Suprapubic skin (tissue), 4 donors: ENCODE data around the gene KCNK18. TPM values are rescaled to one million over a fixed set of nuclear protein-coding genes. Genes with fewer than 3 reads are reported as not detected.

Experiments used
- DNase-seq, 2 donors: peaks; one replicate each; pipeline ENCODE4 v3.0.0-alpha.2; 2019; ENCODE audit warnings: low spot score in 2 of 2
- H3K27ac ChIP-seq: fragments of 200-600 bp; sonication (generic); one replicate; pipeline ENCODE4 v1.5.1; 2019
- H3K27me3 ChIP-seq: fragments of 200-600 bp; sonication (generic); one replicate; pipeline ENCODE4 v1.5.1; 2019
- H3K36me3 ChIP-seq: fragments of 200-600 bp; sonication (generic); one replicate; pipeline ENCODE4 v1.5.1; 2019
- H3K4me1 ChIP-seq: fragments of 200-600 bp; sonication (generic); one replicate; pipeline ENCODE4 v1.5.1; 2019
- H3K4me3 ChIP-seq: fragments of 200-600 bp; sonication (generic); one replicate; pipeline ENCODE4 v1.5.1; 2019; ENCODE audit warnings: mild to moderate bottlenecking
- H3K9me3 ChIP-seq: fragments of 200-600 bp; sonication (generic); one replicate; pipeline ENCODE4 v1.5.1; 2019
- EP300 ChIP-seq: sonication (generic); formaldehyde crosslinking; IDR thresholded peaks from one replicate; pipeline ENCODE4 v1.6.1; 2017; ENCODE audit warnings: antibody characterized with exemption
- POLR2A ChIP-seq, 2 donors: fragments of 450-650 bp; IDR thresholded peaks; one replicate each; pipeline ENCODE4 v1.6.1; 2017; ENCODE audit warnings: antibody characterized with exemption in 2 of 2, mild to moderate bottlenecking in 2 of 2, moderate library complexity in 2 of 2
- POLR2AphosphoS5 ChIP-seq, 3 donors: sonication (generic); formaldehyde crosslinking; IDR thresholded peaks; one replicate each; pipeline ENCODE4 v1.6.1; 2017; ENCODE audit warnings: antibody characterized with exemption in 3 of 3
- WGBS: methylation state at CpG from one replicate; pipeline ENCODE4 v1.1.5; 2018; 5-methylcytosine and 5-hydroxymethylcytosine counted together
- total RNA-seq, 4 donors: library from RNA; depleted of rRNA; stranded (reverse); fragments of >200 nt; gene quantifications; one replicate each; pipeline ENCODE4 v1.1.0, GENCODE V29; 2016
- TF ChIP-seq, protein P1 (sequence below), 2 donors: fragments of 200-600 bp in 1 of 2; fragments of 450-650 bp in 1 of 2; sonication (generic) in 1 of 2; IDR thresholded peaks; one replicate each; pipeline ENCODE4 v1.5.1; 2016 to 2019; ENCODE audit warnings: antibody characterized with exemption in 2 of 2, mild to moderate bottlenecking in 1 of 2, moderate library complexity in 1 of 2

The KCNK18 gene
- total RNA-seq, 4 donors from 2014 or later: not detected

DNA sequence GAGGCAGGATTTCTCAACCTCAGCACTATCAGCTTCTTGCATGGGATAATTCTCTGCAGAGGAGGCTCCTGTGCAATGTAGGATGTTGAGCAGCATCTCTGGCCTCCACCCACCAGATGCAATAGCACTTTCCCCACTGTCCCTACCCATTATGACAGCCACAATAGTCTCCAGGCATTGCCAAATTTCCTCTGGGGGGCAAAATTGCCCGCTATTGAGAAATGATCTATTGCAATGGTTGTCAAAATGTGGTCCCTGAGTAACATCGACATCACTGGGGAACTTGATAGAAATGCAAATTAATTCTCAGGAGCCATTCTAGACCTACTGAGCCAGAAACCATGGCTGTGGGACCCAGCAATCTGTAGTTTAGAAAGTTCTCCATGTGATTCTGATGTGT lies 7.0 kb downstream of the KCNK18 start:
- Histone ChIP-seq H3K27ac (no peak overlapping the region), H3K4me1 (no peaks in the 10 kb centered on the region), H3K4me3 (no peak overlapping the region), H3K9me3 (no peaks in the 10 kb centered on the region), H3K36me3 (no peaks in the 10 kb centered on the region), H3K27me3 (peaks cover 16% of the 10 kb centered on the region)
- no peak for DNase-seq
- no peak for TF ChIP-seq POLR2AphosphoS5 (IDR thresholded peaks at IDR 0.05)
- TF ChIP-seq EP300: no peak
- TF ChIP-seq, protein P1, sequence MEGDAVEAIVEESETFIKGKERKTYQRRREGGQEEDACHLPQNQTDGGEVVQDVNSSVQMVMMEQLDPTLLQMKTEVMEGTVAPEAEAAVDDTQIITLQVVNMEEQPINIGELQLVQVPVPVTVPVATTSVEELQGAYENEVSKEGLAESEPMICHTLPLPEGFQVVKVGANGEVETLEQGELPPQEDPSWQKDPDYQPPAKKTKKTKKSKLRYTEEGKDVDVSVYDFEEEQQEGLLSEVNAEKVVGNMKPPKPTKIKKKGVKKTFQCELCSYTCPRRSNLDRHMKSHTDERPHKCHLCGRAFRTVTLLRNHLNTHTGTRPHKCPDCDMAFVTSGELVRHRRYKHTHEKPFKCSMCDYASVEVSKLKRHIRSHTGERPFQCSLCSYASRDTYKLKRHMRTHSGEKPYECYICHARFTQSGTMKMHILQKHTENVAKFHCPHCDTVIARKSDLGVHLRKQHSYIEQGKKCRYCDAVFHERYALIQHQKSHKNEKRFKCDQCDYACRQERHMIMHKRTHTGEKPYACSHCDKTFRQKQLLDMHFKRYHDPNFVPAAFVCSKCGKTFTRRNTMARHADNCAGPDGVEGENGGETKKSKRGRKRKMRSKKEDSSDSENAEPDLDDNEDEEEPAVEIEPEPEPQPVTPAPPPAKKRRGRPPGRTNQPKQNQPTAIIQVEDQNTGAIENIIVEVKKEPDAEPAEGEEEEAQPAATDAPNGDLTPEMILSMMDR (IDR thresholded peaks at IDR 0.05): no peak
- no peak for TF ChIP-seq POLR2A (IDR thresholded peaks at IDR 0.05)
- WGBS: 64% methylated on average over 2 of the region's 2 CpGs

DNA sequence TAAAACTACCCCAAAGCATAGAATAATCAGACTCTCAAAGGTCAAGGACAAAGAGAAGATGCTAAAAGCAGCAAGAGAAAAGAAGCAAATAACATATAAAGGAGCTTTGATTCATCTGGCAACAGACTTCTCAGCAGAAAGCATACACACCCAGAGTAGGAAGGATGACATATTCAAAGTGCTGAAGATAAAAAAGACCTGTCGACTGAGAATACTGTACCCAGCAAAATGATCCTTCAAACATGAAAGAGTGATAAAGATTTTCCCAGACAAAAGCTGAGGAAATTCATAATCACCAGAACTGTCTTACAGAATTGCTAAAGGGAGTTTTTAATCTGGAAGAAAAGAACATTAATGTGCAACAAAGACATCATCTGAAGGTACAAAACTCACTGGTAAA lies 14.9 kb downstream of the KCNK18 start:
- DNase-seq: no peak
- Histone ChIP-seq H3K36me3 (no peaks in the 10 kb centered on the region), H3K27ac (no peak overlapping the region), H3K4me3 (no peak overlapping the region), H3K4me1 (peaks cover 10% of the 10 kb centered on the region), H3K27me3 (peaks cover 32% of the 10 kb centered on the region), H3K9me3 (no peaks in the 10 kb centered on the region)
- 96% methylated on average over 1 of the region's 1 CpG for WGBS
- TF ChIP-seq POLR2A (IDR thresholded peaks at IDR 0.05) (no peak), POLR2AphosphoS5 (IDR thresholded peaks at IDR 0.05) (no peak), EP300 (no peak)
- TF ChIP-seq, protein P1 (IDR thresholded peaks at IDR 0.05): no peak

DNA sequence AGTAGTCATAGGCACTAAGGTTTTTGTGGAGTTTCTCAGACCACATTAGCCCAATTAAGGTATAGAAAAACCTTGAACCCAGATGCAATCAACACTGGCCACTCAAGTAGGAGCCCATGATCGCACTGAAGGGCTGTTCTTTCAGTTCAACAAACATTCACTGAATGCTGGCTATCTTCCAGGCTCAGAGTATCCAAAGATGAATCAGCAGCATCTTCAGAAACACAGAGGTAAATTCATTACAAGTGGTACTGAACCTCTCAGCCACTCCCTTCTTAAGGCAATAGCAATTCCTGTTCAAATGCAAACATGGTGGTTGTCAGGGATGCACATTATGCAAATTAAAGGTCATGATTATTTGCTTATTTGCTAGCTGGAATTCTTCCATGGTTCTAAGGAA lies 17.1 kb downstream of the KCNK18 start:
- TF ChIP-seq, protein P1 (IDR thresholded peaks at IDR 0.05): no peak
- no peak for TF ChIP-seq EP300
- TF ChIP-seq POLR2AphosphoS5 (IDR thresholded peaks at IDR 0.05): no peak
- TF ChIP-seq POLR2A (IDR thresholded peaks at IDR 0.05): no peak
- Histone ChIP-seq H3K27me3 (peaks cover 41% of the 10 kb centered on the region), H3K4me3 (no peak overlapping the region), H3K4me1 (peaks cover 17% of the 10 kb centered on the region), H3K9me3 (no peaks in the 10 kb centered on the region), H3K36me3 (no peaks in the 10 kb centered on the region), H3K27ac (no peak overlapping the region)
- 36% methylated on average over 1 of the region's 1 CpG for WGBS
- DNase-seq: no peak

DNA sequence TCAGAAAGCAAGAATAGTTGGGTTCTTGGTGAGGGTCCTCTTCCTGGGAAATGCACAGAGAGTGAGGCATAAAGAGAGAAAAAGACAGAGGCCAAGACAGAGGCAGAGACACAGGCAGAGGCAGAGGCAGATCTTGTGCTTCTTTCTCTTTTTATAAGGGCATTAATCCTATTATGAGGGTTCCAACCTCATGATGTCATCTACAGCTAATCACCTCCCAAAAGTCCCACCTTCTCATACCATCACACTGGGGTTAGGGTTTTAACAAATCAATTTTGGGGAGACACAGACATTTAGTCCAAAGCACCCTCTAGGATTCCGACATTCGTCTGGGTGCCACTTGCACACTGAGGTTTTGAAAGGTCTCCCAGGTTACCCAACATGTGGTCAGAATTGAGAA lies 17.8 kb downstream of the KCNK18 start:
- Histone ChIP-seq H3K4me3 (no peak overlapping the region), H3K4me1 (peaks cover 17% of the 10 kb centered on the region), H3K9me3 (no peaks in the 10 kb centered on the region), H3K36me3 (no peaks in the 10 kb centered on the region), H3K27me3 (peaks cover 43% of the 10 kb centered on the region), H3K27ac (no peak overlapping the region)
- no peak for DNase-seq
- 81% methylated on average over 2 of the region's 2 CpGs for WGBS
- no peak for TF ChIP-seq POLR2AphosphoS5 (IDR thresholded peaks at IDR 0.05)
- TF ChIP-seq, protein P1 (IDR thresholded peaks at IDR 0.05): no peak
- no peak for TF ChIP-seq POLR2A (IDR thresholded peaks at IDR 0.05)
- no peak for TF ChIP-seq EP300

DNA sequence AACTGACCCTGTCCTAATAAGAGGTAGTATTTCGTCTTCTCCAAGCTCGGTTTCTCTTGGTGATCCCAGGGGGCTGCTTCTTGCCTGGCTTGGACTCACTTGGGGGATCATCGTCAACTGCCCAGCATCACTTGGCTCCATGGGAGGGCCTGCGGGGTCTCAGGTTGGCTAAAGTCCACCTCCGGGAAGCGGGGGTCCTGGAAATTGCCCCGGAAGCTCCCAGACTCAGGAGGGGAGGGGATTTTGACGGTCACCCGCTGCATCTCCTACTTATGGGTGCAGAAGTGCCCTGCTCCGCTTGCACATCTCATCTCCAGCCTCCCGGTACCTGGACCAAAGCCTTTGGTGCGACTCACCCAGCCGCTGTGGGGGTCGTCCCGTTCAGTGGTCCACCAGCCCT lies 18.7 kb downstream of the KCNK18 start:
- peaks cover 44% of the 10 kb centered on the region for H3K27me3 ChIP-seq
- H3K36me3 ChIP-seq: no peaks in the 10 kb centered on the region
- H3K4me3 ChIP-seq: no peak overlapping the region
- peaks cover 17% of the 10 kb centered on the region for H3K4me1 ChIP-seq
- no peak overlapping the region for H3K27ac ChIP-seq
- DNase-seq: peak in 1 of 2 donors; percentile 54
- H3K9me3 ChIP-seq: no peaks in the 10 kb centered on the region
- WGBS: 75% methylated on average over 11 of the region's 15 CpGs
- no peak for TF ChIP-seq POLR2A (IDR thresholded peaks at IDR 0.05)
- no peak for TF ChIP-seq EP300
- TF ChIP-seq POLR2AphosphoS5 (IDR thresholded peaks at IDR 0.05): no peak
- TF ChIP-seq, protein P1 (IDR thresholded peaks at IDR 0.05): no peak
